ENCODE results near the gene ANXA2. TPM values are rescaled to one million over a fixed set of nuclear protein-coding genes. Genes with fewer than 3 reads are reported as not detected.

The ANXA2 gene
- 397 and 436 TPM in 2 replicates for total RNA-seq (2014; rRNA removed; shearing (Covaris generic))
- 362 and 368 TPM in 2 replicates for polyA plus RNA-seq (2015; cell fraction: cytosol; rRNA removed)
- 109 and 130 TPM in 2 replicates for polyA plus RNA-seq (2015; cell fraction: nucleus; rRNA removed)

DNA sequence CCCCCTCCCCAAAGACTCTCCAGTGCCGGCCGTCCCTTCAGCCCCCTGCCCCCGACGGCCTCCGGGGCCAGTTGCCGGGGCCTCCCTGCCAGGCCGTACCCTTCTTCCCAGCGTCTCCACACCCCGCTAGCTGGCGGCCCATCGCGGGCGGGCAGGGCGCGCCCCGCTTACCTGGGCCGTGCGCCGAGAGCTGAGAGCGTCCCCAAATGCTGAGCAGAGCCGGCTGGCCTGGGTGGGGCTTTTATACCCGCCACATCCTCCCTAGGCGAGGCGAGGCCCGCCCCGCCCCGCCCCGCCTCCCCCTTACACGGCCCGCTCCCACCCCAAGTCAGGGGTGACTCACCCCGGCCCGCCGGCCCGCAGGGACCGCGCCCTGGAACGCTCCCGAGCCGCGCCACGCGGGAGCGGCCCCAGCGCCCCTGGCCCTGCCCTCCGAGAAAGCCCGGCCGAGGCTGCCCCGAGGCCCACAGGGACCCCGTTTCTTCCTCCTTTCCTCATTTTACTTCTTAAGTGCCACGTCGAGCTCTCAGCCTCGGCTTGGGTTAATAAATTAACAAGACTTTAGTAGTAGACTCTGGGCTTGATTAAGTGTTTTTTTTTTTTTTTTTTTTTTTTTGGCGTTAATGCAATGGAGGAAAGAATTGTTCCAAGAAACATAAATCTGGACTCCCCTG is at the start of gene ANXA2:
Gene ANXA2 (minus strand): TSS at position 215 of the 674 bp plus-strand sequence. CDS start 11,911 bp downstream, outside the sequence.
- in situ Hi-C loops (cut with HindIII; ENCODE audit: low pct_unique_long_range_greater_than_20kb, low sequenced_read_pairs) = no loop called here
- peak; percentile 66 for DNase-seq (ENCODE audit: low read depth, low spot score)

- peak; percentile 54 for DNase-seq (ENCODE audit: low read depth, low spot score)
- in situ Hi-C loops (cut with HindIII; ENCODE audit: low pct_unique_long_range_greater_than_20kb, low sequenced_read_pairs) = no loop called here
Observed at GRCh38 chr15:60444289-60444912, 46.6 kb upstream of the ANXA2 start.

DNA sequence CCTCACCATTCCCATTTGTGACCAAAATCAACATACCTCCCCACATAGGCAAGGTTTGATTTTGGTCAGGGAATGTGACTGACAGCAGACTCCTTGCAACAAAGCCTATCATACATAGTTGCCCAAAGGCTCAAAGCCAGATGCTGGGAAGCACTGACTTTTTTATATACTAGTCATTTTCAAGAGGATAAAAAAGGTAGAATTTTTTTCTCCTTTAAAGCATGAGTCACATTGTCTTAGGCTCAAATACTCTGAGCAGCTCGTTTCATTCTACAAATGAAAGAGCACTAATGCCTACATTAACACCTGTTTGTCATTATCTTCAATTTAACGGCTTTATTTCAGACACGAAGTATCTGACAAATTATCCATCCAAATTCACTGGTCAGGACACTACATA is 45.0 kb upstream of the ANXA2 start:
- DNase-seq (ENCODE audit: low read depth, low spot score) = peak; percentile 27
- in situ Hi-C loops (cut with HindIII; ENCODE audit: low pct_unique_long_range_greater_than_20kb, low sequenced_read_pairs) = no loop called here

GRCh38 chr15:60442031-60442650 is 44.4 kb upstream of the ANXA2 start:
- in situ Hi-C loops (cut with HindIII; ENCODE audit: low pct_unique_long_range_greater_than_20kb, low sequenced_read_pairs) = no loop called here
- DNase-seq (ENCODE audit: low read depth, low spot score) = no peak

DNA sequence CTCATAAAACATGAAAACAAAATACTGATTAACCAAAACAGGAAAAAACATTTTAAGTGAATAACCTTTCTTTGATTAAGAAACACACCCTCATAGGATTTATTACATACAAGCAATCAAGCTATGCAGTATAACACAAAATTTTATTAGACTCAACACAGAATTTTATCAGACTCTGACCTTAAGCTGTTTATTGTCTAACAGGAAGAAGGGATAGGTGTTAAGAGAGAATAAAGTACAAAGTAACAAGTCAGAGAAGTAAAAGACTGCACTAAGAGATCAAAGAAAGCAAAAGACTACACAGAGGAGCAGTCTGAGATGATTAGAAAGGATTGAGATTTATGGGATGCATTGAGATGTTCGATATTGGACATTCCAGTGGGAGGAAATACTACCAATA is 43.5 kb upstream of the ANXA2 start:
- no peak for DNase-seq (ENCODE audit: low read depth, low spot score)
- in situ Hi-C loops (cut with HindIII; ENCODE audit: low pct_unique_long_range_greater_than_20kb, low sequenced_read_pairs) = no loop called here

DNA sequence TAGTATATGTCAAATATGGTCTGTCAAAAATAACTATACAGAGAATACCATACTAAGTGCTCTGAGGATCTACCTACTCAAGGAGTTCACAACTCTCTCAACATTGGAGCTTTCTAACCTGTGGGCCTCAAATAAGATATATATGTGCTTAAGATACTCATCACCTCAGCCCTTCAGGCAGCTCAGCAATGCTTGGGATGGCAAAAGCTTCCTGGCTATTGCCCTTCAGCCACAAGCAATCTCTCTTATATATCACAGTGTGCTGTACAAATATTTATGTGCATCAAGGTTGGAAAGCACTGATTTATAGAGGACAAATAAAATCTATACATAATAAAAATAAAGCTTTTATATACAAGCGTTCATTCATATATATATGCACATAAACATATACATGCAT is 40.9 kb upstream of the ANXA2 start:
- in situ Hi-C loops (cut with HindIII; ENCODE audit: low pct_unique_long_range_greater_than_20kb, low sequenced_read_pairs) = no loop called here
- no peak for DNase-seq (ENCODE audit: low read depth, low spot score)

GRCh38 chr15:60428935-60429334 is 31.1 kb upstream of the ANXA2 start:
- in situ Hi-C loops (cut with HindIII; ENCODE audit: low pct_unique_long_range_greater_than_20kb, low sequenced_read_pairs) = no loop called here

GRCh38 chr15:60426870-60427508 is 29.2 kb upstream of the ANXA2 start:
- in situ Hi-C loops (cut with HindIII; ENCODE audit: low pct_unique_long_range_greater_than_20kb, low sequenced_read_pairs) = no loop called here
- DNase-seq (ENCODE audit: low read depth, low spot score) = no peak

More at GRCh38 chr15:60428935-60429334, 31.1 kb upstream of the ANXA2 start:
- DNase-seq (ENCODE audit: low read depth, low spot score) = no peak

- no peak for DNase-seq (ENCODE audit: low read depth, low spot score)
- in situ Hi-C loops (cut with HindIII; ENCODE audit: low pct_unique_long_range_greater_than_20kb, low sequenced_read_pairs) = no loop called here
Observed at GRCh38 chr15:60425461-60425860, 27.7 kb upstream of the ANXA2 start.

GRCh38 chr15:60424006-60424405 is 26.2 kb upstream of the ANXA2 start:
- no peak for DNase-seq (ENCODE audit: low read depth, low spot score)
- in situ Hi-C loops (cut with HindIII; ENCODE audit: low pct_unique_long_range_greater_than_20kb, low sequenced_read_pairs) = no loop called here

DNA sequence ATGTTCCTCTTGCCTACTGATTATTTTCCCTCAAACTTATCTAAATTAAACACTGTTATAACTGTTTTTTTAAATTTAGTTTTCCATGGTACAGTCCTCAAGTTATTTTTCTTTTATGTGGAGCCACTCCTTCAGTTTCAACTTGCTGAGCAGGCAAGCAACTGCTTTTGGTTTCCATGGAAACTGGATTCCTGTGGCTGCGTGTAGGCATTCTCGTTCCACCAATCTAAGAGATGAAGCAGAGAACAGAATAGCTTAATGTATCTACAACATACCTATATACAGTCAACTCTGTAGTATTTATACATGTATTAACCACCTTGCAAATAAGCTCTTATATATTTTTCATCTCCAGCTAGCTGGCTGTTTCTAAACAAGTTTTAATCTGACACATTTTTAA is 25.8 kb upstream of the ANXA2 start:
- in situ Hi-C loops (cut with HindIII; ENCODE audit: low pct_unique_long_range_greater_than_20kb, low sequenced_read_pairs) = no loop called here
- DNase-seq (ENCODE audit: low read depth, low spot score) = peak; percentile 71

- in situ Hi-C loops (cut with HindIII; ENCODE audit: low pct_unique_long_range_greater_than_20kb, low sequenced_read_pairs) = no loop called here
- DNase-seq (ENCODE audit: low read depth, low spot score) = no peak
Observed at GRCh38 chr15:60421544-60421943, 23.8 kb upstream of the ANXA2 start.

GRCh38 chr15:60420203-60420716 is 22.5 kb upstream of the ANXA2 start:
- in situ Hi-C loops (cut with HindIII; ENCODE audit: low pct_unique_long_range_greater_than_20kb, low sequenced_read_pairs) = no loop called here

GRCh38 chr15:60419753-60420152 is 22.0 kb upstream of the ANXA2 start:
- no peak for DNase-seq (ENCODE audit: low read depth, low spot score)
- in situ Hi-C loops (cut with HindIII; ENCODE audit: low pct_unique_long_range_greater_than_20kb, low sequenced_read_pairs) = no loop called here

More at GRCh38 chr15:60420203-60420716, 22.5 kb upstream of the ANXA2 start:
- no peak for DNase-seq (ENCODE audit: low read depth, low spot score)

GRCh38 chr15:60418096-60418495 is 20.3 kb upstream of the ANXA2 start:
- DNase-seq (ENCODE audit: low read depth, low spot score) = peak; percentile 56
- in situ Hi-C loops (cut with HindIII; ENCODE audit: low pct_unique_long_range_greater_than_20kb, low sequenced_read_pairs) = no loop called here

GRCh38 chr15:60417112-60417511 is 19.3 kb upstream of the ANXA2 start:
- in situ Hi-C loops (cut with HindIII; ENCODE audit: low pct_unique_long_range_greater_than_20kb, low sequenced_read_pairs) = no loop called here
- DNase-seq (ENCODE audit: low read depth, low spot score) = no peak

DNA sequence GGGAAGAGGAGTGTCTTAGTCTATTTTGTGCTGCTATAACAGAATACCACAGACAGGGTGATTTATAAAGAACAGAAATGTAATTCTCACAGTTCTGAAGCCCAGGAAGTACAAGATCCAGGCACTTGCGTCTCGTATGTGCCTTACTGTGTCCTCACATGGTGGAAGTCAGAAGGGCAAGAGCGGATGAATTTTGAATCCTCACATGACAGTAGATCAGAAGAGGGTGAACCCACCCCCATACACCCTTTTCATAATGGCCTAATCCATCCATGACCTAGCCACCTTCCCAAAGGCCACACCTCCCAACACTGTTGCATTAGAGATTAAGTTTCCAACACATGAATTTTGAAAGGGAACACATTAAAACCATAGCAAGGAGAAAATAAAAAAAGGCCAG is 18.7 kb upstream of the ANXA2 start:
- DNase-seq (ENCODE audit: low read depth, low spot score) = no peak
- in situ Hi-C loops (cut with HindIII; ENCODE audit: low pct_unique_long_range_greater_than_20kb, low sequenced_read_pairs) = no loop called here
